ENCODE results near the gene KCTD20.

DNA sequence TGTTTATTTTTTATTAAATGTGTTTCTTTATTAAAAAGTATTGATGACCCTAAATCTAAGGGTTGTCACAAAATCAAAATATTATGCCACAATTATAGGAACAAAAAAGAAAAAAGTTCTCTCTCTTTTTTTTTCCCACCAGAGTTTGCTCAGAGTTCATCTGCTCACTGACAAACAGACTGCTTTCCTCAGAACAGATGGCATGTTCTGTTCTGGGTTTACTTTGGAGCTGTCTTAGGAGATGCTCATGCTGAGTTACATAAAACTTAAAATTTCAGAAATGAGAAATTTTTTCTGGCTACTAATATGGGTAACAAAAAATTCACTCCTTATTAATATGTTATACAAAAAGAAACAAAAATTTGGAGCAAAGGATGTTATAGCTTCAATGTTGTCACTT is 74.2 kb downstream of the KCTD20 start:
- TF ChIP-seq, protein P1, sequence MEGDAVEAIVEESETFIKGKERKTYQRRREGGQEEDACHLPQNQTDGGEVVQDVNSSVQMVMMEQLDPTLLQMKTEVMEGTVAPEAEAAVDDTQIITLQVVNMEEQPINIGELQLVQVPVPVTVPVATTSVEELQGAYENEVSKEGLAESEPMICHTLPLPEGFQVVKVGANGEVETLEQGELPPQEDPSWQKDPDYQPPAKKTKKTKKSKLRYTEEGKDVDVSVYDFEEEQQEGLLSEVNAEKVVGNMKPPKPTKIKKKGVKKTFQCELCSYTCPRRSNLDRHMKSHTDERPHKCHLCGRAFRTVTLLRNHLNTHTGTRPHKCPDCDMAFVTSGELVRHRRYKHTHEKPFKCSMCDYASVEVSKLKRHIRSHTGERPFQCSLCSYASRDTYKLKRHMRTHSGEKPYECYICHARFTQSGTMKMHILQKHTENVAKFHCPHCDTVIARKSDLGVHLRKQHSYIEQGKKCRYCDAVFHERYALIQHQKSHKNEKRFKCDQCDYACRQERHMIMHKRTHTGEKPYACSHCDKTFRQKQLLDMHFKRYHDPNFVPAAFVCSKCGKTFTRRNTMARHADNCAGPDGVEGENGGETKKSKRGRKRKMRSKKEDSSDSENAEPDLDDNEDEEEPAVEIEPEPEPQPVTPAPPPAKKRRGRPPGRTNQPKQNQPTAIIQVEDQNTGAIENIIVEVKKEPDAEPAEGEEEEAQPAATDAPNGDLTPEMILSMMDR (IDR thresholded peaks at IDR 0.05) = no peak
- TF ChIP-seq POLR2A (IDR thresholded peaks at IDR 0.05) = no peak

Data from thyroid gland (tissue), 4 donors.